Liver (tissue), 9 donors: ENCODE data around the gene ZNF217. TPM values are rescaled to one million over a fixed set of nuclear protein-coding genes. Genes with fewer than 3 reads are reported as not detected.

Source experiments
- DNase-seq: peaks from one replicate; pipeline ENCODE4 v3.0.0-alpha.2; 2017; ENCODE audit warnings: low spot score
- H3K27ac ChIP-seq, 2 donors: one replicate each; pipeline ENCODE4 v1.7.0; 2013; ENCODE audit warnings: inconsistent platforms in 2 of 2, low read length in 2 of 2, control low read depth in 1 of 2, low read depth in 1 of 2, mild to moderate bottlenecking in 1 of 2
- H3K27me3 ChIP-seq, 4 donors: one replicate each; pipeline versions ENCODE4 v1.6.1 to v1.7.0; 2013; ENCODE audit warnings: low read length in 3 of 4, inconsistent platforms in 1 of 4, mild to moderate bottlenecking in 1 of 4, moderate library complexity in 1 of 4; ENCODE audit not compliant: control insufficient read depth in 4 of 4, insufficient read depth in 4 of 4
- H3K36me3 ChIP-seq, 4 donors: one replicate each; pipeline versions ENCODE4 v1.6.1 to v1.7.0; 2013; ENCODE audit warnings: low read length in 3 of 4, mild to moderate bottlenecking in 3 of 4, low read depth in 1 of 4, moderate library complexity in 1 of 4; ENCODE audit not compliant: control insufficient read depth in 4 of 4, insufficient read depth in 3 of 4
- H3K4me1 ChIP-seq, 4 donors: one replicate each; pipeline versions ENCODE4 v1.6.1 to v1.7.0; 2013; ENCODE audit warnings: low read length in 3 of 4, mild to moderate bottlenecking in 3 of 4, moderate library complexity in 1 of 4; ENCODE audit not compliant: control insufficient read depth in 4 of 4, insufficient read depth in 4 of 4
- H3K4me3 ChIP-seq, 3 donors: one replicate each; pipeline versions ENCODE4 v1.6.1 to v1.7.0; 2013; ENCODE audit warnings: low read length in 3 of 3, control low read depth in 1 of 3, low read depth in 1 of 3, mild to moderate bottlenecking in 1 of 3
- H3K9ac ChIP-seq, 2 donors: one replicate each; pipeline ENCODE4 v1.7.0; 2013; ENCODE audit warnings: low read length in 2 of 2, mild to moderate bottlenecking in 2 of 2, moderate library complexity in 2 of 2, control low read depth in 1 of 2, low read depth in 1 of 2
- H3K9me3 ChIP-seq, 4 donors: one replicate each; pipeline versions ENCODE4 v1.6.1 to v1.7.0; 2013; ENCODE audit warnings: low read length in 3 of 4; ENCODE audit not compliant: control insufficient read depth in 4 of 4
- EGR1 ChIP-seq, 2 donors: IDR thresholded peaks; 2 replicates each; pipeline ENCODE4 v1.6.1; 2016 to 2018; ENCODE audit warnings: antibody characterized with exemption in 2 of 2, low read depth in 2 of 2
- FOXA1 ChIP-seq: IDR thresholded peaks from 2 replicates; pipeline ENCODE4 v1.6.1; 2016; ENCODE audit warnings: antibody characterized with exemption
- HNF4G ChIP-seq: IDR thresholded peaks from 2 replicates; pipeline ENCODE4 v1.6.1; 2016; ENCODE audit warnings: antibody characterized with exemption
- JUND ChIP-seq, 2 donors: IDR thresholded peaks; 2 replicates each; pipeline ENCODE4 v1.6.1; 2016; ENCODE audit warnings: antibody characterized with exemption in 2 of 2
- NR2F2 ChIP-seq: IDR thresholded peaks from 2 replicates; pipeline ENCODE4 v1.6.1; 2016; ENCODE audit warnings: antibody characterized with exemption
- RAD21 ChIP-seq, 2 donors: IDR thresholded peaks; 2 replicates each; pipeline ENCODE4 v1.6.1; 2016; ENCODE audit warnings: antibody characterized with exemption in 2 of 2, mild to moderate bottlenecking in 2 of 2
- SP1 ChIP-seq: IDR thresholded peaks from 2 replicates; pipeline ENCODE4 v1.6.1; 2018; ENCODE audit warnings: antibody characterized with exemption, mild to moderate bottlenecking
- TAF1 ChIP-seq: conservative IDR thresholded peaks from 2 replicates; pipeline ENCODE4 v1.6.1; 2016; ENCODE audit warnings: antibody characterized with exemption, mild to moderate bottlenecking
- YY1 ChIP-seq: IDR thresholded peaks from 2 replicates; pipeline ENCODE4 v1.6.1; 2016; ENCODE audit warnings: antibody characterized with exemption, mild to moderate bottlenecking
- WGBS: extraction: QIAGEN DNeasy Blood & Tissue Kit; methylation state at CpG from one replicate; pipeline ENCODE4 v1.1.7; 2013; 5-methylcytosine and 5-hydroxymethylcytosine counted together
- polyA plus RNA-seq, 2 donors: library from polyadenylated mRNA; stranded (reverse) in 1 of 2; unstranded in 1 of 2; fragments of 200-250 nt in 1 of 2; fragments of >200 nt in 1 of 2; fragmentation: Nextera tagmentation in 1 of 2; extraction: Ambion mirVana in 1 of 2; gene quantifications; one replicate each; pipeline versions ENCODE4 v1.2.1 to v1.2.3, GENCODE V29; 2013 to 2015
- total RNA-seq, 2 donors: library from RNA; depleted of rRNA; stranded (reverse); fragments of >200 nt; gene quantifications; one replicate each; pipeline ENCODE4 v1.2.3, GENCODE V29; 2014
- TF ChIP-seq, protein P1 (sequence below): fragments of 150-350 bp; IDR thresholded peaks from 2 replicates; pipeline ENCODE4 v1.5.1; 2017; ENCODE audit warnings: improper control_type of control experiment, low read depth, low read length; ENCODE audit not compliant: missing input control
- TF ChIP-seq, protein P2 (sequence below): IDR thresholded peaks from 2 replicates; pipeline ENCODE4 v1.6.1; 2016; ENCODE audit warnings: antibody characterized with exemption
- donor health status: healthy.
- donor health status: healthy.
- donor health status: healthy.
- donor health status: healthy.
- donor health status: healthy.

The ZNF217 gene
- total and polyA plus RNA-seq, 4 donors = 4.2 to 16.3 (median 11.2) TPM

DNA sequence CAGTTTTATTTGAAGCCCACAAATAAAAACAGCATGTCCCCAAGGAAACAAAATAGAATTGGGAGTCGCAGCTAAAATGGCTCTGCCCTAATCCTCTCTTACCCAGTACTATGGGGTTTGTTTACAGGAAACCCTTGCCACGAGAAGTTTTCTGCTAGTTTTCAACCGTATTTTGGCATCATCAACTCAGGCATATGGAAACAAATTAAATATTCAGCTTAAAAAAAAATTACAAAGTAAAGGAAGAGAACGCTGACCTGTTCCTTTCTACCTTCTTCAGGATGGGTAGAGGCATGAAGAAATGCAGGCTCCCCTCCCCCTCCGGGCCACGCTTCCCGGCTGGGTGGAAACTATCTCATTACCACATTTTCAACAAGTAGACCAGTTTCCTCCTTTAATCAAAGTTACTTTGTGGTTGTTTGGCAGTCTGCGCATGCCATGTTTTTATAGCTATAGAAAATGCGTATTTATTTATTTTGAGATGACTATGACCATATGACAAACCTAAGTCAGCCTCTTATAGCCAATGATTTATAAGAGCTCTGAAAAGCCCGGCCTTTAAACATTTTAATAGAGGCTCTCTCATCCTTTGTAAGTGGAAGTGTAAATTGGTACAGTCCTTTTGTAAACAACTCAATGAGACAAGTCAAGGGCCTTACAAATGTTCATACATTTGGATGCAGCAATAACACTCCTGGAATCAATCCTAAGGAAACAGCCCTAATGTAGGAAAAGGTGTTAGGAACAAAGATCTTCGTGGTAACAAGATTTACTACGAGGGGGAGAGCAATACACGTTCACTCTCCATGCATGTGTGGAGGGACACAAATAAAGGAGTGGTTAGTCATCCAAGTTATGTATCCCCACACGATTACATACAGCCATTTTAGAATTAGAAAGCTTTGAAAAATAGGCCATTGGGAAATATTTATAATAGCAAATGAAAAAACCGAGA lies 16.1 kb upstream of the ZNF217 start:
- no peak overlapping the region for H3K4me3 ChIP-seq
- WGBS = 63% methylated on average over 15 of the region's 15 CpGs
- H3K4me1 ChIP-seq = peaks cover 0 to 3% (median 0%) of the 10 kb centered on the region in 4 donors

DNA sequence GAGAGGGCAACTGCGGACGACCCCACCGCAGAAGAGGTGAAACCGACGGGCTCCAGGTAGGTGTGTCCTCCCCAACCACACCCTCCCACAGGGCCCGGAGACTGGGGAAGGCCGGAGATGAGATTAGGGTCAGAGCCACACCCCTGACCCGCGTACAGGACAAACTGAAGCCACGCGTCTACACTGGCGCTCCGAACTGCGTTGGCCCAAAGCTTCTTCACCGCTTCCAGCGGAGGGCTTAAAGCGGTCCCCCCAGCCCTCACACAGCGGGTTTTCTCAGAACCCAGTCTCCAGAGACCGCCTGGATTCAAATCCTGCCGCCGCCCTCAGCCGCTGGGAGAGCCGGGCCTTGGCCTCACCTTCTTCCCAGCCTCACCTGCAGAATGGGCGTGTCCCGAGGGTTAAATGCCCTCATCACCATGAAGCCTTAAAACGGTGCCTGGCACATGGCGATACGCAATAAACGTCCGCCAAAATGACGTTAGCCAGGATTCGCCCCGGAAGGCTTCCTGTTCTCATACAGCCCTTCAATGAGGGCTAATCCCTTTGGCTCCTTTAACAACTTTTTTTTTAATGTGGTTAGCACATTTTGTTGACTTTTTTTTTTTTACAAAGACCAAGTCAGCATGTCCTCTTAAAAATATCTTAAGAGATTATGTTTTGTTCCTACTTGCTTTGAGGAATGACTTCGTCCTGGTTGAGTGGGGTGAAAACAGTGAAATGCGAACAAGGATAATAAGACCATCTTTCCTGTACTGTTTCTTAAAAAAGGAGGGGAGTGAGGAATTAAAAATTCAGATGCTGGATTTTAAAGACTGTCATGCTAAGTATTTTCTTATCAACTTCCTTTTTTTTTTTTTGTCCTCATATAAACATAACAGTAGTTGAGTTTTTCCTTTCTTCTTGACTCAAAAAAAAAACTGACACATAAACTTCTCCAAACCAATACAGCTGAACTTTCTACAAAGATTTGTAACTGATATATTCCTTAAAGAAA lies 15.1 kb upstream of the ZNF217 start:
- 76% methylated on average over 35 of the region's 35 CpGs for WGBS

More for the DNA sequence above, 16.1 kb upstream of the ZNF217 start:
- H3K27ac ChIP-seq = peak overlapping the region; percentile 43 to 66
- peak; percentile 66 for DNase-seq
- no peaks in the 10 kb centered on the region for H3K27me3 ChIP-seq
- H3K9me3 ChIP-seq = no peaks in the 10 kb centered on the region
- peak; percentile 65 for TF ChIP-seq YY1
- no peak for TF ChIP-seq TAF1
- TF ChIP-seq JUND (IDR thresholded peaks at IDR 0.05) = no peak
- TF ChIP-seq HNF4G = no peak
- peak overlapping the region in 1 of 2 donors; percentile 64 for H3K9ac ChIP-seq
- no peaks in the 10 kb centered on the region for H3K36me3 ChIP-seq

DNA sequence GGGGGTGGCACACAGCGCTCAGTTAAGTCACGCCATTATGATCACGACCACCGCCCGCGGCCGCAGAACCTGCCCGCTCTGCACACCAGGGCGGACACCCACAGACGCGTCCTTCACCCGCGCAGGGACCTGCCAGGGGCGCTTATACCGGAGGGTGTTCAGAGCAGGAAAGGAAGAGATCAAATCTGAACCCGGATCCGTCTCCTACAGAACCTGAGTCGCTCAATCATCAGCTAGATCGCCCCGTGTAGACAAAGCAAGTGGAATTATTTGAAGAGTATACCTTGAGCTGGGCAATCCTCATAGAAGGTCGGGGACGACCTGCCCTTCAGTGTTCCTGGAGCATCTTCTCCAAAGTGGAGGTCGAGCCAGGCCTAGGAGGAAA lies 14.4 kb upstream of the ZNF217 start:
- Histone ChIP-seq H3K36me3 (no peaks in the 10 kb centered on the region), H3K9me3 (no peaks in the 10 kb centered on the region), H3K9ac (no peak overlapping the region), H3K27me3 (no peaks in the 10 kb centered on the region), H3K27ac (peak overlapping the region in 1 of 2 donors; percentile 50), H3K4me3 (no peak overlapping the region), H3K4me1 (peaks cover 0 to 3% (median 0%) of the 10 kb centered on the region in 4 donors)
- TF ChIP-seq SP1 = no peak
- no peak for TF ChIP-seq FOXA1
- TF ChIP-seq EGR1 (IDR thresholded peaks at IDR 0.05; ENCODE audit: low read depth in 2 of 2) = no peak
- TF ChIP-seq, protein P1, sequence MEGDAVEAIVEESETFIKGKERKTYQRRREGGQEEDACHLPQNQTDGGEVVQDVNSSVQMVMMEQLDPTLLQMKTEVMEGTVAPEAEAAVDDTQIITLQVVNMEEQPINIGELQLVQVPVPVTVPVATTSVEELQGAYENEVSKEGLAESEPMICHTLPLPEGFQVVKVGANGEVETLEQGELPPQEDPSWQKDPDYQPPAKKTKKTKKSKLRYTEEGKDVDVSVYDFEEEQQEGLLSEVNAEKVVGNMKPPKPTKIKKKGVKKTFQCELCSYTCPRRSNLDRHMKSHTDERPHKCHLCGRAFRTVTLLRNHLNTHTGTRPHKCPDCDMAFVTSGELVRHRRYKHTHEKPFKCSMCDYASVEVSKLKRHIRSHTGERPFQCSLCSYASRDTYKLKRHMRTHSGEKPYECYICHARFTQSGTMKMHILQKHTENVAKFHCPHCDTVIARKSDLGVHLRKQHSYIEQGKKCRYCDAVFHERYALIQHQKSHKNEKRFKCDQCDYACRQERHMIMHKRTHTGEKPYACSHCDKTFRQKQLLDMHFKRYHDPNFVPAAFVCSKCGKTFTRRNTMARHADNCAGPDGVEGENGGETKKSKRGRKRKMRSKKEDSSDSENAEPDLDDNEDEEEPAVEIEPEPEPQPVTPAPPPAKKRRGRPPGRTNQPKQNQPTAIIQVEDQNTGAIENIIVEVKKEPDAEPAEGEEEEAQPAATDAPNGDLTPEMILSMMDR = no peak
- TF ChIP-seq, protein P2, sequence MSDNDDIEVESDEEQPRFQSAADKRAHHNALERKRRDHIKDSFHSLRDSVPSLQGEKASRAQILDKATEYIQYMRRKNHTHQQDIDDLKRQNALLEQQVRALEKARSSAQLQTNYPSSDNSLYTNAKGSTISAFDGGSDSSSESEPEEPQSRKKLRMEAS = no peak
- WGBS = 94% methylated on average over 23 of the region's 23 CpGs
- no peak for DNase-seq

More for the DNA sequence above, 15.1 kb upstream of the ZNF217 start:
- H3K4me1 ChIP-seq = peaks cover 0 to 3% (median 0%) of the 10 kb centered on the region in 4 donors
- H3K36me3 ChIP-seq = no peaks in the 10 kb centered on the region
- peak overlapping the region in 1 of 2 donors; percentile 64 for H3K9ac ChIP-seq
- no peaks in the 10 kb centered on the region for H3K27me3 ChIP-seq
- no peaks in the 10 kb centered on the region for H3K9me3 ChIP-seq
- H3K27ac ChIP-seq = peak overlapping the region; percentile 43 to 66
- DNase-seq = peak; percentile 32
- TF ChIP-seq NR2F2 (no peak), RAD21 (IDR thresholded peaks at IDR 0.05) (peak; percentile 4 to 16)
- H3K4me3 ChIP-seq = no peak overlapping the region
